Smooth muscle cell of the brain vasculature (primary cell): ENCODE data around the gene MSN.
"Not testable (repeated sequence)": the region's sequence is repeated elsewhere in the genome, so short reads cannot be mapped to it uniquely, and the experiment has no call there.

Experiments
- DNase-seq: peaks from one replicate; pipeline ENCODE4 v3.0.0-alpha.2; 2012; ENCODE audit warnings: low read depth, low spot score

Gene MSN

GRCh38 chrX:65667503-65668376, at the start of gene MSN:
Gene MSN, plus strand, starts transcription at chrX:65667654. Its CDS starts 188 bp downstream, at chrX:65667842.
- DNase-seq, result no peak

GRCh38 chrX:65620096-65620705, 47.3 kb upstream of the MSN start:
- DNase-seq, result not testable (repeated sequence)

- DNase-seq, result no peak
Observed at GRCh38 chrX:65630771-65631170, 36.7 kb upstream of the MSN start.

GRCh38 chrX:65633826-65634225, 33.6 kb upstream of the MSN start:
- no peak for DNase-seq

- no peak for DNase-seq
Observed at GRCh38 chrX:65634732-65635131, 32.7 kb upstream of the MSN start.

- no peak for DNase-seq
Observed at GRCh38 chrX:65635378-65635777, 32.1 kb upstream of the MSN start.

GRCh38 chrX:65635822-65636221, 31.6 kb upstream of the MSN start:
- DNase-seq, result no peak

GRCh38 chrX:65636261-65636660, 31.2 kb upstream of the MSN start:
- not testable (repeated sequence) for DNase-seq

GRCh38 chrX:65637335-65637734, 30.1 kb upstream of the MSN start:
- no peak for DNase-seq

- DNase-seq, result no peak
Observed at GRCh38 chrX:65642914-65643491, 24.5 kb upstream of the MSN start.

- no peak for DNase-seq
Observed at GRCh38 chrX:65643531-65644052, 23.9 kb upstream of the MSN start.

GRCh38 chrX:65644621-65645289, 22.7 kb upstream of the MSN start:
- no peak for DNase-seq

- no peak for DNase-seq
Observed at GRCh38 chrX:65647801-65648200, 19.7 kb upstream of the MSN start.

- no peak for DNase-seq
Observed at GRCh38 chrX:65652098-65652497, 15.4 kb upstream of the MSN start.

- DNase-seq, result not testable (repeated sequence)
Observed at GRCh38 chrX:65657009-65657441, 10.4 kb upstream of the MSN start.

GRCh38 chrX:65657659-65658058, 9.8 kb upstream of the MSN start:
- DNase-seq, result no peak

- no peak for DNase-seq
Observed at GRCh38 chrX:65658229-65658628, 9.2 kb upstream of the MSN start.

GRCh38 chrX:65667157-65667502, 324 bp upstream of the MSN start:
- no peak for DNase-seq

GRCh38 chrX:65668377-65669310, 1.2 kb downstream of the MSN start:
- DNase-seq, result no peak

GRCh38 chrX:65671286-65671685, 3.8 kb downstream of the MSN start:
- no peak for DNase-seq

GRCh38 chrX:65671966-65672365, 4.5 kb downstream of the MSN start:
- no peak for DNase-seq
